GM18861 (cell line): Measurements from ENCODE around the gene LRRC45.

Source experiments
- ATAC-seq: cut with Tn5 transposase; IDR thresholded peaks from one replicate; pipeline ENCODE4 v1.9.1; 2021; ENCODE audit not compliant: unreplicated experiment

The LRRC45 gene

DNA sequence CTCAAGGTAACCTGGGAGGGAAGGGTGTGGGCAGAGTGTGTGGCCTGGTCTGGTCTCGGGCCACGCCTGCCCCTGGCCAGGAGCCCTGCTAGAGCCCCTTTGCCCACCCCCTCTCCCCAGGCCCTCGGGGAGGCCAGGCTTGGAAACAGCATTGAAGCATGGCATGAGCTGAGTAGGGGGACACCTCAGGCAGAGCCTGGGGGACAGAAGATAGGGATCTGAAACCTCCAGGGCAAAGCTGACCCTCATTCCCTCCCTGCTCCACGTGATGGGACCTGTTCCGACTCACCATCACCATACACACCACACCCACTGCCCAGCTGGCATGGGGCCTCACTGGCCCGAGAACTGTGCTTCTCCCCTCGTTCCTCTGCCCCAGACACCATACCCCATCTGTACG lies 26.0 kb downstream of the LRRC45 start:
- no peak for ATAC-seq

- no peak for ATAC-seq
These were observed 26.4 kb downstream of the LRRC45 start for GRCh38 chr17:82049521-82049971.

- ATAC-seq, result no peak
These were observed 27.2 kb downstream of the LRRC45 start for GRCh38 chr17:82050152-82050760.

DNA sequence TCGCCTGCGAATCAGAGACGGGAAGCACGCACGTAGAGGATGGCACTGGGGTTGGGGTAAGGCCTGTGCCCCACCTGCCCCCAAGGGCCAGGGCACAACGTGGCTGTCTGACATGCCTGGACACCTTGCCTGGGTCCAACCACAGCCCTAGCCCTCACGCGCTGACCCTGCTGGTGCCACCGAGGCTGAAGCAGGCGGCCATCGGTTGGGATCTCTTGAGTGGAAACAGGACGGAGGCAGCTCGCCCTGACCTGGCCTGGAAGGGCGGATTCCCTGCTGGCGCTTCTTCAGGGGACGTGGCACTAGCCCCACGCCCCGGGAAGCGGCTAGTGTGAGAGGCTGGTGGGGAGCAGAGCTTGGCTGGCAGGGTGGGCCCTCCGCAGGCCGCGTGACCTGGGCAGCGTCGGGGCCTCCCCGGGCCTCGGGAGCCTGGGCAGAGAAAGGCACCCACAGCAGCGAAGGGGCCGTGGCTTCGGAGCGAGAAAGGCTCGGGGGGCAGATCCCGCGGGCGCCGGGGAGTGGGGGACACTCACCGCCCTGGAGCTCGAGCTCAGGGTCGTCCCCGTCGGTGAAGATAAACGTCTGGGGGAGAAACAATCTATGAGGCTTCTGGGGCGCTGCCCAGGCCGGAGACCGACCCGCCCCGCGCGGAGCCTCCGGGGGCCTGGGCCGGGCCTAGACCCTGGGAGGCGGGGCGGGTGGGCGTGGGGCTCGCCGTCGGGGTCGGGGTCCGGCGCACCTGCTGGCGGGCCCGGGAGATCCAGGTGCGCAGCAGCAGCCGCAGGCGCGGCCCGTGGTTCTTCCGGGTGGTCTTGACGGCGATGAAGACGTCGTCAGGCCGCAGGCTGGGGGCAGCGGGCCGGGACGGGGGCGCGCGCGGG lies 27.9 kb downstream of the LRRC45 start:
- no peak for ATAC-seq

DNA sequence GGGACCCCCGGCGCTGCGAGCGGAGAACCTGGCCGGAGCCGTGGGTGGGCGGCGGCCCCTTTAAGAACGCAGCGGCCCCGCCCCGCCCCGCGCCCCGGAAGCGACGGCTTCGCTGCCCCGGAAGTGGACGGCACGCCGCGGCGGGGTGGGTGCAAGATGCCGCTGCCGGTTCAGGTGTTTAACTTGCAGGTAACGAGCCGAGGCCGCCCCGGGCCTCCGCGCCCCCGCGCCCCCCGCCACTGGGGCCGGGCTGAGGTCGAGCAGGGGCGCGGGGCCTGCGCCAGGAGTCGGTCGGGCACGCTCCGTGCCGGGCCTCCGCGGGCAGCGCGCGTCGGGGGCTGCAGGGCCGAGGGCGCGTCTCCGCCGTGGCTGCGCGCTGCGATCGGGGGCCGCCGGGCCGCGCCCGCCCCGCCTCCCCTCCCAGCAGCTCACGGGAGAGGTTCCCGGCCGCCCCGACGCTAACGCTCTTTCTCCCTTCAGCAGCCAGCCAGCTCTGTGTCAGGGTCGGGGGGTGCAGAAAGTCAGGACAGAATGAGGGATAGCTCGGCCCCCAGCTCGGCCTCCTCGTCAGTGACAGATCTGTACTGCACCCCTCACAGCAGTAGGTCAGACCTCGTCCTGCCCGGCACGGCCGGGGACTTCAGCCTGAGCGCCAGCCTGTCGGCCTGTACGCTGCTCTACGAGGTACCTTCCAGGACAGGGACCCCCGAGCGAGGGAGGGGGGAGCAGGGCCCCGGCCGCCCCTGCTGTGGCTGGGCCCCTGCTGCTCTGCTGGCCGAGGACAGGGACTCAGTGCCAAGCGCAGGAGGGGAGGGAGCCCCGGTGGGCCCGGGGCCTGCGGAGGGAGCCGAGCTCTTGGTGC lies 28.9 kb downstream of the LRRC45 start, which contains the start of the genes GPS1 and RFNG:
Gene GPS1, plus strand, starts transcription at position 123 of the 862 bp plus-strand sequence. Its CDS starts 34 bp downstream, at position 157.
Gene RFNG, minus strand, starts transcription at position 36 of the 862 bp plus-strand sequence. CDS start 45 bp downstream, outside the sequence.
- ATAC-seq, result no peak

- ATAC-seq, result no peak
These were observed 29.5 kb downstream of the LRRC45 start for GRCh38 chr17:82052638-82053059.

DNA sequence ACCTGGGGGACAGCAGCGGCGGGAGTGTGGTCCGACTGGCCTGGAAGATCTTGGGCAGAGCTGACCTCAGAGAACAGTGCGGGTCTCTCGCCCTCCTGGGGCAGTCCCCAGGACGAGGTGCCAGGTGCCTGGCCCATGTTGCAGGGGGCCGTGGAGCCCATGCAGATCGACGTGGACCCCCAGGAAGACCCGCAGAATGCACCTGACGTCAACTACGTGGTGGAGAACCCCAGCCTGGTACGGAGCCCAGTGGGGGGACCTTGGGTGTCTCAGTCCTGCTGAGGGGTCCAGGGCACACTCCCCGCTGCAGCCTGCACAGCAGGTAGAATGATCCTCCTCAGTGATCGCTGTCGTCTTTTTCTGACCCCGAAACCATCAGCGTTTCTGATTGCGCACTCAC lies 30.0 kb downstream of the LRRC45 start:
- no peak for ATAC-seq

DNA sequence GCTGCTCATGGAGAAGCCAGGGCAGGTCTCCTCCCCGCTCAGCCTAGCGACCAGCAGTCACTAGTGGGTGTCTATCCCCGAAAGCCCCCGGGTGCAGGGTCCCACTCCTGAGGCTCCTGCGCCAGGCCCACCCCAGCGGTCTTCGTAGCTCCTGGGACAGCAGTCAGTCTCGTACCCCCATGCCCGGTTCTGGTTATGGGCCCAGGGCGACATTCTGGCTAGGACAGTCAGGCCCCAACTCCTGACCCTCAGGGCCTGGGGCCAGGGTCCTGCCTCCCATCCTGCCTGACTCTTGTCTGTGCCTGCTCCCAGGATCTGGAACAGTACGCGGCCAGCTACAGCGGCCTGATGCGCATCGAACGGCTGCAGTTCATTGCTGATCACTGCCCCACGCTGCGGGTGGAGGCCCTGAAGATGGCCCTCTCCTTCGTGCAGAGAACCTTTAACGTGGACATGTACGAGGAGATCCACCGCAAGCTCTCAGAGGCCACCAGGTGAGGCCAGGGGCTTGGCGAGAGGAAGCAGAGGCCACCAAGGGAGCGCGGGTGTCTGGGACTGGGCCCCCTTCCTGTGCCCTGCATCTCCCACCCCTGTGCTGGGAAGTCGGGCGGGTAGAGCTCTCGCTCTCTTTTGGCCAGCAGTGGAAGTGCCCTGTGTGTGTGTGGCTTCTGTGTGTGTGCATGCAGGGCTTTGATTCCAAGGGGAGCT lies 30.6 kb downstream of the LRRC45 start:
- ATAC-seq, result no peak

- no peak for ATAC-seq
These were observed 31.4 kb downstream of the LRRC45 start for GRCh38 chr17:82054351-82055022.

- no peak for ATAC-seq
These were observed 32.2 kb downstream of the LRRC45 start for GRCh38 chr17:82055023-82055964.

DNA sequence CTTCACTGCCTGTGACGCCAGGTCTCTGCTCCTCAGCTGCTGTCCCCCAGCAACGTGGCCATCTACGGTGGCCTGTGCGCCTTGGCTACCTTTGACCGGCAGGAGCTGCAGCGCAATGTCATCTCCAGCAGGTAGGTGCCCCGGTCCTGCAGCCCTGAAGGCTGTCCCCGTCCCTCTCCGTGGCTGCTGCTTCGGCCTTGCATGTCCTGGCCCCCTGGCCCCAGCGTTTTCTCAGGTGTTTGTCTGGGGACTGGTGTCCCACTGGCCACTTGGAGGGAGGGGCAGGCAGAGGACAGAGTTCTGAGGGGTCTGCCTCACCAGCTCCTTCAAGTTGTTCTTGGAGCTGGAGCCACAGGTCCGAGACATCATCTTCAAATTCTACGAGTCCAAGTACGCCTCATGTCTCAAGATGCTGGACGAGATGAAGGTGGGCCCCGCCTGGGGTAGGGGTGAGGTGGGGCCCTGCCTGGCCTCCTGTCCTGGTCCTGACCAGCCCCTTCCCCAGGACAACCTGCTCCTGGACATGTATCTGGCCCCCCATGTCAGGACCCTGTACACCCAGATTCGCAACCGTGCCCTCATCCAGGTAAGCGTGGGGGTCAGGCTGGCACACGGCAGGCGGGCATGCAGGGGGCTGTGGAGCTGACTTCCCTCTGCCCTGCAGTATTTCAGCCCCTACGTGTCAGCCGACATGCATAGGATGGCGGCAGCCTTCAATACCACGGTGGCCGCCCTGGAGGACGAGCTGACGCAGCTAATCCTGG lies 33.0 kb downstream of the LRRC45 start:
- ATAC-seq, result no peak

DNA sequence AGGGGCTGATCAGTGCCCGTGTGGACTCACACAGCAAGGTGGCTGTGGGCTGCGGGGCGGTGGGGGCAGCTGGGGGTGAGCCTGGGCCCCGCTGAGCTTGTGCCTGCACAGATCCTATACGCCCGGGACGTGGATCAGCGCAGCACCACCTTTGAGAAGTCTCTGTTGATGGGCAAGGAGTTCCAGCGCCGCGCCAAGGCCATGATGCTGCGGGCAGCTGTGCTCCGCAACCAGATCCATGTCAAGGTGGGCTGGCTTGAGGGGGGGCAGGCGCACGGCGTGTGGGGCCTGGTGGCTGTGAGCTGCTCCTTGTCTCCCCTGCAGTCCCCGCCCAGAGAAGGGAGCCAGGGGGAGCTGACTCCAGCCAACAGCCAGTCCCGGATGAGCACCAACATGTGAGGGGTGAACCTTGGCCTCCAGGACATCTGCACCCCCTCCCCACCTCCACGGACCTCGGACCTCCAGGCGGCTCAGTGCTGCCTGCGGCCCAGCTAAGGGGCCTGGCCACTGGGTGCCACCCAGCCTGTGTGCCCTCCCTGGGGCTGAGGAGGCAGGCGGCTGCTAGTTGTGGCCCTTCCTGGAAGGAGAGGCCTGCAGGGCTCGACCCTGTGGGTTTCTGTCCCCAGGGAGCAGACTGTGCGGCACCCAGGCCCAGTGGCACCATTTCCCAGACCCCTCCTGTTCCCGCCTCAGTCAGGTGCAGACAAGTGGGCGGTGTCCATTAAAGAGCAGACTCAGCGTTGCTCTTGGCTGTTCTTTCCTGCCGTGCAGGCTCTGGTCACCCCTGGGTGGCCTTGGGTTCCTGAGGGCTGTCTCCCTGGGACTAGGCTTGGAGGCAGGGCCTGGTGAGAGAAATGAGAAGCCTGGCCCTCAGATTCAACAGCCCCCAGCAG lies 33.9 kb downstream of the LRRC45 start:
- ATAC-seq, result no peak

GRCh38 chr17:82058230-82058854 lies 35.2 kb downstream of the LRRC45 start:
- ATAC-seq, result no peak

DNA sequence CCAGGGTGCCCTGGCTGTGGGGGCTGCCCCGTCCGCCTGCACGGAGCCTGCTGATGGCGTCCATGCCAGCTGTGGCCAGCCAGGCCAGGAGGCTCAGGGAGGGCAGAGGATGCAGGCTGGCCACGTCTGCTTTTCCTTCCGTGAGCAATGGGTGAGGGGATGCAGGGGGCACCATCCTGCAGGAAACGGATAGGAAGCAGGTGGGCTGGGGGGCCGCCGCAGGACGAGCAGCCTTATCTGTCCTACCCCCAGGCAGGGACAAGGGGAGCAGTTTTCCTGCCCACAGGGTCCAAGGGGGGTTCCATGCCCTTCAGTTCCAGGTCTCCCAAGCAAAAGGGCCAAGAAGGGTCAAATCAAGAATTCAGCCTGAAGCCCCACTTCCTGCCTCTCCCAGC lies 35.7 kb downstream of the LRRC45 start:
- ATAC-seq, result no peak

DNA sequence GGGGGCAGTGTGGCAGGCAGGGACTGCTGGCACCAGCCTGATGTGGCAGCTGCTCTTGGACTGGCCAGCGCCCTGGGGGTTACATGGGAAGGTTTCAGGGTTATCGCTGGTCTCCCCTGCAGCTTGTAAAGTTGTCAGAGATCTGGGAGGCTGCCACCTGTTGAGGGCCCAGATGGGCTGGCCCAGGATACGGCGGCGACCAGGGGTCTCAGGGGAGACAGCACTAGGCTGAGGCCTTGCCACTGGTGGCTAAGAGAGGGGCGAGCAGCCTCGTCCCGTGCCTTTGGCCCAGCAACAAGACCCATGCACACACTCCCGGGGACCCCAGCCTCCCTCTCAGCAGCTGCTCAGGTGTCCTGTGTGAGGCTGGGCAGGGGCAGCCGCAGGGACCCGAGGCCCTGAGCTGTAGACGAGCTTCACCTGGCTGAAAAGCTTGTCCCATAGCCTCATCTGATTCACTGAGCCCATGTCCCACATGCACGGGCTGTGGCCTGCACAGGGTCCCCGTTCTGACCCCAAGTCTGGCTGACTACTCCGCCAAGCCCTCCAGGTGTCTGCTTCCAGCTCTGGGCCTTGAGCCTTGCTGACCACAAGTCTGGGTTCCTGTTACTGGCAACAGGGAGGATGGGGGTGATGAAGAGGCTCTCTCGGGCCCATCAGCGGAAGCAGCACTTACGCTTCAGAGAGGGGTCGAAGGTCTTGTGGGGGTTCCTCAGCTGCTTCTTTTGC lies 36.3 kb downstream of the LRRC45 start:
- ATAC-seq, result no peak

DNA sequence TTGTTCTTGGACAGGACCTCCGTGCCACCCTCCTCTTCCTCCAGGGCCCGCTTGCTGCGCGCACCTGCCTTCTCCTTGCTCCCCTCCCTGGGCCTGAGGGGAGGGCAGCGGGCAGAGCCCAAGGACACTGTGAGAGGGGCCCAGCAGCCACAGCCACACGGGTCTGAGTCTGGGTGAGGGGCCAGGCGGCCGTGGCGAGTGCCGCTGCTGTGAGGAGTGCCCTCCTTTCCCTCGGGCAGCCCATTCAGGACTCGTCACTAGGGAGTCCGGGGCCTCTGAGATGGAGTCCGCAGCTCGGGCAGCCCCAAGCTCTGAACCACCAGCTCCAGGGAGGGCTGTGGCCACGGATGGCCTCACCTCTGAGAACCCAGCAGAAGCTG lies 36.9 kb downstream of the LRRC45 start:
- ATAC-seq, result no peak
